Left cardiac atrium (tissue), 4 donors: ENCODE data around the gene EFEMP2. TPM values are rescaled to one million over a fixed set of nuclear protein-coding genes. Genes with fewer than 3 reads are reported as not detected.

ENCODE experiments used
- ATAC-seq, 2 donors: fragments of 200-7000 bp; cut with Tn5 transposase; one replicate each; pipeline ENCODE4 v1.9.1; 2020; ENCODE audit warnings: mild to moderate bottlenecking in 2 of 2, moderate library complexity in 2 of 2
- DNase-seq: peaks from one replicate; pipeline ENCODE4 v3.0.0-alpha.2; 2020
- intact Hi-C, 2 donors: fragments of 100-400 bp; cut with DNase I; formaldehyde crosslinking; loops; one replicate each; pipeline versions ENCODE4 v1.14.1 to v1.15.1; 2022 to 2023
- long read RNA-seq: library from polyadenylated mRNA; unstranded; transcript quantifications from one replicate; pipeline ENCODE4 v2.0.0, GENCODE V29; 2021
- total RNA-seq, 2 donors: library from RNA; stranded (reverse); fragmentation: NEBNext Ultra II Directional; extraction: Animal tissue kit (Norgen Biotek cat#: 25700); gene quantifications; one replicate each; pipeline ENCODE4 v1.2.1, GENCODE V29; 2021
- donor health status: DM: no; HTN: yes; CAD: no.
- donor health status: DM: no; HTN: yes; CAD: no; lungs with severe emphysema.
- donor health status: DM: yes; HTN: yes; CAD: no.
- donor health status: Dilated cardiomyopathy.

EFEMP2 gene
- total RNA-seq: 100 to 1,000 TPM in 1 of 2 donors, 10 to 100 TPM in 1; 98.0 to 103 TPM
- long read RNA-seq, transcript EFEMP2-201 (11 exons, 2,034 nt): major isoform, 53 of 200 reads
- long read RNA-seq, transcript EFEMP2-217 (12 exons, 1,813 nt): minor isoform, 12 of 200 reads
- long read RNA-seq, partial matches to known transcripts: 97 of 200 reads
- long read RNA-seq, other reads (novel, unspliced or antisense): 37 of 200 reads

- ATAC-seq: peak; percentile 50 to 64
- intact Hi-C loops: loop anchor here in 1 of 2 donors (1.0 kb wide), 1 partner anchor 12 kb away; the partner anchor contains the start of gene MUS81
- DNase-seq: no peak
Observed at GRCh38 chr11:65872586-65873317, at the start of gene EFEMP2. Gene EFEMP2 (minus strand): TSS chr11:65872800. CDS start chr11:65872354, 446 bp downstream.

GRCh38 chr11:65921876-65922275 is 49.3 kb upstream of the EFEMP2 start:
- intact Hi-C loops: no loop called here
- DNase-seq: no peak

GRCh38 chr11:65921033-65921555 is 48.5 kb upstream of the EFEMP2 start:
- ATAC-seq: no peak
- DNase-seq: no peak
- intact Hi-C loops: no loop called here

More at GRCh38 chr11:65921876-65922275, 49.3 kb upstream of the EFEMP2 start:
- ATAC-seq: no peak

- intact Hi-C loops: no loop called here
- ATAC-seq (no peak), DNase-seq (no peak)
Observed at GRCh38 chr11:65920372-65920802, 47.8 kb upstream of the EFEMP2 start.

GRCh38 chr11:65919573-65920371 is 47.2 kb upstream of the EFEMP2 start:
- peak; percentile 29 to 44 for ATAC-seq
- DNase-seq: peak; percentile 74
- intact Hi-C loops: loop anchor here in 1 of 2 donors (5.0 kb wide), 1 partner anchor 43 kb away; the partner anchor contains the start of gene SART1

GRCh38 chr11:65919141-65919572 is 46.6 kb upstream of the EFEMP2 start, which contains the start of gene DRAP1:
Gene DRAP1 (plus strand): TSS chr11:65919426. CDS start chr11:65919502, 76 bp downstream.
- ATAC-seq: peak; percentile 93 to 95
- intact Hi-C loops: loop anchor here in 1 of 2 donors (5.0 kb wide), 1 partner anchor 43 kb away; the partner anchor contains the start of gene SART1
- DNase-seq: peak; percentile 99

- ATAC-seq (no peak), DNase-seq (no peak)
- intact Hi-C loops: loop anchor here in 1 of 2 donors (5.0 kb wide), 1 partner anchor 44 kb away; the partner anchor contains the start of gene SART1
Observed at GRCh38 chr11:65918211-65919140, 45.9 kb upstream of the EFEMP2 start, which contains the start of gene C11orf68. Gene C11orf68 (minus strand): TSS chr11:65919062. CDS start chr11:65919031, 31 bp downstream.

GRCh38 chr11:65917434-65918210 is 45.0 kb upstream of the EFEMP2 start:
- intact Hi-C loops: loop anchor here in 1 of 2 donors (2.0 to 5.0 kb wide), 2 partner anchors 27 to 45 kb away; partner anchors contain the start of genes CCDC85B and SART1
- DNase-seq (peak; percentile 33), ATAC-seq (no peak)

- DNase-seq (no peak), ATAC-seq (no peak)
- intact Hi-C loops: loop anchor here in 1 of 2 donors (2.0 to 5.0 kb wide), 2 partner anchors 26 to 45 kb away; partner anchors contain the start of genes CCDC85B and SART1
Observed at GRCh38 chr11:65917077-65917433, 44.5 kb upstream of the EFEMP2 start.

GRCh38 chr11:65916391-65916790 is 43.8 kb upstream of the EFEMP2 start:
- DNase-seq (no peak), ATAC-seq (no peak)
- intact Hi-C loops: loop anchor here in 1 of 2 donors (2.0 to 5.0 kb wide), 2 partner anchors 26 to 46 kb away; partner anchors contain the start of genes CCDC85B and SART1

GRCh38 chr11:65915821-65916251 is 43.2 kb upstream of the EFEMP2 start:
- intact Hi-C loops: loop anchor here in 1 of 2 donors (2.0 to 5.0 kb wide), 2 partner anchors 25 to 46 kb away; partner anchors contain the start of genes CCDC85B and SART1
- ATAC-seq (peak; percentile 7 to 68), DNase-seq (peak; percentile 88)

- DNase-seq (no peak), ATAC-seq (no peak)
- intact Hi-C loops: loop anchor here in 1 of 2 donors (5.0 kb wide), 1 partner anchor 47 kb away; the partner anchor contains the start of gene SART1
Observed at GRCh38 chr11:65915101-65915820, 42.7 kb upstream of the EFEMP2 start.

- no peak for DNase-seq
- intact Hi-C loops: no loop called here
- no peak for ATAC-seq
Observed at GRCh38 chr11:65912845-65913244, 40.2 kb upstream of the EFEMP2 start.

GRCh38 chr11:65911682-65912568 is 39.3 kb upstream of the EFEMP2 start:
- ATAC-seq (peak; percentile 20 to 72), DNase-seq (peak; percentile 66)
- intact Hi-C loops: no loop called here

- DNase-seq: no peak
- intact Hi-C loops: no loop called here
- no peak for ATAC-seq
Observed at GRCh38 chr11:65907878-65908277, 35.3 kb upstream of the EFEMP2 start.
